Peyer's patch (tissue), 4 donors: ENCODE measurements around the gene ETFA.

Experiments used
- POLR2A ChIP-seq, 2 donors: fragments of 450-650 bp; IDR thresholded peaks; one replicate each; pipeline ENCODE4 v1.5.1; 2017; ENCODE audit warnings: antibody characterized with exemption in 2 of 2, mild to moderate bottlenecking in 2 of 2, moderate library complexity in 2 of 2
- TF ChIP-seq, protein P1 (sequence below), 6 experiments: fragments of 450-650 bp in 4 of 6; fragments of 200-600 bp in 2 of 6; sonication (generic) in 1 of 6; IDR thresholded peaks; one replicate each; pipeline ENCODE4 v1.5.1; 2017 to 2019; ENCODE audit warnings: antibody characterized with exemption in 6 of 6, mild to moderate bottlenecking in 3 of 6, moderate library complexity in 1 of 6

DNA sequence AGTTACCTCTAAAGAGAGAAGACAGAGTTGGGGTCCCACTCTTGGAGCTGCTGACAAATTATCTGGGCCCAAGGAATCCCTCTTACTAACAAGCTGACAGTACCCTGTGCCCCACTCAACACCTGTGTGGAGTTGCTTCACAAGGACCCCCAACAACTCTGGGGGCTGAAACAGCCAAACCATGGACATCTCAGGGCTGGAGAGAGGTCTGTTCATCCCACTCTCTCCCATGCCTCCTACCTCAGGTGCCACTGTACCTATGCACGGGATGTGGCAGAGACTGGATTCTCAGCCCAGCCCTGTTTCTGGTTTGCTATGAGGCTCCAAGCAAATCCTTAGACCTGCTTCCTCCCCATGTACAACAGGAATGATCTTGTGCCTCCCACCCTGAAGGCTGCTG is 101.7 kb downstream of the ETFA start:
- TF ChIP-seq, protein P1, sequence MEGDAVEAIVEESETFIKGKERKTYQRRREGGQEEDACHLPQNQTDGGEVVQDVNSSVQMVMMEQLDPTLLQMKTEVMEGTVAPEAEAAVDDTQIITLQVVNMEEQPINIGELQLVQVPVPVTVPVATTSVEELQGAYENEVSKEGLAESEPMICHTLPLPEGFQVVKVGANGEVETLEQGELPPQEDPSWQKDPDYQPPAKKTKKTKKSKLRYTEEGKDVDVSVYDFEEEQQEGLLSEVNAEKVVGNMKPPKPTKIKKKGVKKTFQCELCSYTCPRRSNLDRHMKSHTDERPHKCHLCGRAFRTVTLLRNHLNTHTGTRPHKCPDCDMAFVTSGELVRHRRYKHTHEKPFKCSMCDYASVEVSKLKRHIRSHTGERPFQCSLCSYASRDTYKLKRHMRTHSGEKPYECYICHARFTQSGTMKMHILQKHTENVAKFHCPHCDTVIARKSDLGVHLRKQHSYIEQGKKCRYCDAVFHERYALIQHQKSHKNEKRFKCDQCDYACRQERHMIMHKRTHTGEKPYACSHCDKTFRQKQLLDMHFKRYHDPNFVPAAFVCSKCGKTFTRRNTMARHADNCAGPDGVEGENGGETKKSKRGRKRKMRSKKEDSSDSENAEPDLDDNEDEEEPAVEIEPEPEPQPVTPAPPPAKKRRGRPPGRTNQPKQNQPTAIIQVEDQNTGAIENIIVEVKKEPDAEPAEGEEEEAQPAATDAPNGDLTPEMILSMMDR (IDR thresholded peaks at IDR 0.05): no peak
- no peak for TF ChIP-seq POLR2A (IDR thresholded peaks at IDR 0.05)
